HG02852 (cell line): ENCODE results near the gene PPP1R17.
A peak's percentile ranks its signal among the peaks of the same experiment; 100 is the strongest.

ENCODE experiments used
- ATAC-seq: cut with Tn5 transposase; IDR thresholded peaks from one replicate; pipeline ENCODE4 v1.9.1; 2021; ENCODE audit warnings: mild to moderate bottlenecking, moderate library complexity; ENCODE audit not compliant: unreplicated experiment

PPP1R17 gene

DNA sequence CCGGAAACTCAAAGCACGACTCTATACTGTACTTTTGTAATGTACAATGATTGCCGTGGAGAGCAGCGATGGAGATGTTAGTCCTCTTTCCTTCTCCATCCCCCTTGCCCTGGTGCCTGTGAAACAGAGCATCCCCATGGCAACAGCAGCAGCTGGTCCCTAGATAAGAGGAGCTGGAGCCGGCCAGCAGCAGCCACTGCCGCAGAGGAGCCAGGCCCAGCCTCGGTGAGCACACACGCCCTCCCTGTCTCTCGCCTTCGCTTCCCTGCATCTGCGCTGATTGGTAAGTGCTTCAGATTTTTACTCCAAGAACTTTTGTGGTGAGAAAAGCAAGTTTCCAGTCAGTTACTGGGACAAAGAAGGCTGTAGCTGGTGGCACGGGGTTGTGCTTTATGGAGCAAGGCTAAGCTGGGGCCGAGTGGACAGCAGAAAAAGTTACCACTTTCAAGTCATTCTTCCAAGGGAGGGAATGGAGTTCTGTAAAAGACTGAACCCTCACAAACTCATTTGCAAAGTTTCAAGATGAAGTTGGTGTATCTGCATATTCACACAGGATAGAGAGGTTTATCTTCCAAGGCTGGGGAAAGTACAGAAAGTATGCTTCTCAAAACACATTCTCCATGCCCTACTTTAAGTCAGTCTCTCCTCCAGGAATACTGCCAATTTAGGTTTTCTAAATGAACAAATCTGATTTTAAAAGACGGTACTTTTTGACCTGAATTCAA lies at the start of gene PPP1R17:
PPP1R17 (plus strand) TSS at position 192 of the 725 bp plus-strand sequence. CDS start 5,227 bp downstream, outside the sequence.
- ATAC-seq, result no peak

DNA sequence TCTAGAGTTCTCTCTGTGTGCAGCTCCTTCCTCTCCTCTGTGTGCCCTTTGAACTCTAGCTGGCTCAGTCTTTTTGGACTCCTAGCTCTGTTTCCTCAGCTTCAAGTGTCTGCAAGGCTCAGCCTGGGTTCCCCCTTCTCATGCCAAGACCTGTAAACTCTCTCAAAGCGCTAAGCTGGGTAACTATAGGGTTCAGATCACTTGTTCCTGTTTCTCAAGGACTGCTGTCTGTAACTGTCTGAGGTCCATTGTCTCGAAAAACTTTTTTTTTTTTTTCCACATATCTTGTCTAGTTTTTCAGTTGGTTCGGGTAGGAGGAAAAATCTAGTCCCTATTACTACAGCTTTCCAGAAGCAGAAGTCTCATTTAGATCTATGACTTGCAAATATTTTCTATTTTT lies 46.6 kb upstream of the PPP1R17 start:
- no peak for ATAC-seq

DNA sequence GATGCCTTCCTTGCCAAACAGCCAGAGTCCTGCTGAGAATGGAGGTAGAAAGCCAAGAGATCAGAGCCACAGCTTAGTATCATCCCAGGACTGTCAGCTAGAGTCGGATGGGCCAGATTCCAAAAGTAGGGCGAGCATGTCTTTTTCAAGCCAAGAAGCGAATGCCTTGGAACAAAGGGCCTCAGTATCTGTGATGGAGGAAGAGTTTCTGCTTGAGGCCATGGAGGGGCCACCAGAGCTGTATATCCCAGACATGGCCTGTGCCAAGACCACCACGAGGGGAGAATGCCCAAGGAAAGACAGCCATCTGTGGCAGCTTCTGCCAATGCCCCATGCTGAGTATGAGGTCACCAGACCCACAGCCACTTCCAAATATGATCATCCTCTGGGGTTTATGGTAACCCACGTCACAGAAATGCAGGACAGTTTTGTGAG lies 44.3 kb upstream of the PPP1R17 start:
- ATAC-seq, result no peak

DNA sequence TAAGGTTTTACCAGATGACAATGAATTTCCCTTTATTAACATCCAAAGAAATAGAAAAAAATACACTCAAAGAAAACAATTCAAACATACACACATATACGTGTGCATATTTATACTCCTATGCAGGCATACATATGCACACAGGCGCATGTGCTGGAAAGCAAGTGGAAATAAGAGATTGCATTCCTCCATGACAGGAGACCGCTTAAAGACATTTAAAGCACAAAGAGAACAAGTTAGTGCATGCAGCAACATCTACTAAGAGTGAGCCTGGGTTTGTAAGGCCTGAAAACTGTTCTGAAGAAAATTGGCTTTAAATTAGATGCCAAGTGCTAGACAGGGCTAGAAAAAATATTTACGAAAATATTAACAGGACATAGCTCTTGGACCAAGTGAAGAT lies 40.1 kb upstream of the PPP1R17 start:
- ATAC-seq, result no peak

DNA sequence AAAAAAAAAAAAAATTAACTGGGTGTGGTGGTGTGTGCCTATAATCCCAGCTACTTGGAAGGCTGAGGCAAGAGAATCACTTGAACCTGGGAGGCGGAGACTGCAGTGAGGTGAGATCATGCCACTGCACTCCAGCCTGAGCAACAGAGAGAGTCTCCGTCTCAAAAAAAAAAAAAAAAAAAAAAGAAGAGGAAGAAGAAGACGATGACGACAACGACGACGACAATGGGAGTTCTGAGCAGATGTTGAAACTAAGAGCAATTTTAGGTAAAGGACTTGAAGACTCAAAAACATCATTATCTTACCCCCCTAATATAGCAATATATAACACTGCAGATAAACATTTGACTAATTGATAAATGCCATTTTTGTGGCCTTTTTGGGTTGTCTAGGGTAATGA lies 39.5 kb upstream of the PPP1R17 start:
- ATAC-seq, result no peak

DNA sequence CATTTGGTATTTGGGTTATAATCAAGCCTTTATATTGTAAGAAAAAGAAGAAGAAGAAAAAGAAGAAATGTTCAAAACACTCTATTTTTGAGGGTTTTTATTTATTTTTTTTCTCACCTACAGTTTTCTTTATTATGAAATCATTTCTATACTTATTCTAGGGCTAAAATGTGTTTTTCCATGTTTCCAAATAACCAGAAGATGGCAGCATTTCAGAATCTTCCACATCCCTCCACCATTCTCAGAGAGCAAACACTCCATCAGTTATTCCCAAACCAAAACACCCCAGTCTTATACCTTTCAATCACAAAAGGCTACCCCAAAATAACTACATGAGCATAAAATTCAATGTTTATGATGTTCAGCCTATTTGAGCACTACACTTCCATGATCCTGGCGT lies 38.7 kb upstream of the PPP1R17 start:
- ATAC-seq, result no peak

DNA sequence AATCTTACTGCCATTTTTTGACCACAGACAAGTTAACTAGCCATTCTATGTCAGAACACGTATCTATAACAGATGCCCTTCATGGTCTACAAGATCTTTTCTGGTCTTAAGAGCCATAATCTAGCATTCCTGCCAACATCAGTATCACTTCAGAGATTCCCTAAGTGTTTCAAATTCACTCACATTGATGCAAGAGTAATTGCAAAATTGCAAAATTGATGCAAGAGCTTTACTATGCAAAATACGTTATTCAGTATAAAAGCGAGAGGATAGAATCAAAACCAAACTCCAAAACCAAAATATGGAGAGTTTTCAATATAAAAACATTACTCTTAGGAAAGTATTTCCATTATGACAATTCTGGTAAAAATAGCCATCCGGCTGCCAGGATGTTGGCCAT lies 38.1 kb upstream of the PPP1R17 start:
- no peak for ATAC-seq

DNA sequence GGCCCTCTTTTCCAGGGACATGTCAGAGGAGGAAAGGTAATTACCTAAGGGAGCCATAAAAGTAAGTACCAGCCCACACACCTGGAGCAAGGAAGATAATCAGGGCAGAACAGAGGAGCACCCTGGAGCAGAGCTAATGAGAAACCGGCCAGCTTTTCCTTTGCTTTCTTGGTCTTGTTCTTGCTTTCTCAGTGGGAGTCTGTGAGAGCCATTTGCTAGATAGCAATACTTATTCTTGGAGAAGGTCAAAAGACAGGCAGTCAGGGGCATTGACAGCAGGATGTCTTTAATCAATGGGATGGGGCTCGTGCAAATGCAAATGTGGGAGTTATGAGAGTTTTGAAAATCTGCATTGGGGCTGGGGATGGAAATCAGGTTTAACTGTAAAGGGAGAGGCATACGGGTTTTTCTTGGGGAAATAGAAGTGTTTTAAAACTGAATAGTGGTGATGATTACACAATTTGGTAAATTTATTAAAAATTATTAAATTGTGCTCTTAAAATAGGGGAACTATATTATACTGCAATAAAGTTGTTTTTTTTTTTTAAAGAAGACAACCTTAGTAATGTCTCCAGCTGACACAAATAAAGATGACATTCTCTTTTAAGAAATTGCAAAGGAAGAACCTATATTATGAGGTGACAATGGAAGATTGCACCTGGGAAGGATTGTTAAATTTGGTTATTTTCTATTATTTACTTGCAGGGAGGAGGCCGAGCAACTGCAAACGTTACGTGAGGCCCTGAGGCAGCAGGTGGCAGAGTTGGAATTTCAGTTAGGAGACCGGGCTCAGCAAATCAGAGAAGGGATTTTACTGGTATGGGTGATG lies 35.6 kb upstream of the PPP1R17 start:
- no peak for ATAC-seq

DNA sequence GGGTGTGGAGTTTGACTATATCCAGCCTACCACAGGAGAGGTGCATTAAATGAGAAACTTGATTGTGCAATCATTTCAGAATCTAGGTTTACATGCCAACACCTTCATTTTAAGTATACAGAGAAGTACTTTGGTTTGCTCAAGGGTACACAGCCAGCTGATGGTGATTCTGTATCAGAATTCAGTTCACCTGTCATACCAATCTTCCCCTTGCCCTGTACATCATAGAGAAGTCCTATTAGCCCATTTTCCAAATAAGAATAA lies 35.0 kb upstream of the PPP1R17 start:
- ATAC-seq, result no peak

DNA sequence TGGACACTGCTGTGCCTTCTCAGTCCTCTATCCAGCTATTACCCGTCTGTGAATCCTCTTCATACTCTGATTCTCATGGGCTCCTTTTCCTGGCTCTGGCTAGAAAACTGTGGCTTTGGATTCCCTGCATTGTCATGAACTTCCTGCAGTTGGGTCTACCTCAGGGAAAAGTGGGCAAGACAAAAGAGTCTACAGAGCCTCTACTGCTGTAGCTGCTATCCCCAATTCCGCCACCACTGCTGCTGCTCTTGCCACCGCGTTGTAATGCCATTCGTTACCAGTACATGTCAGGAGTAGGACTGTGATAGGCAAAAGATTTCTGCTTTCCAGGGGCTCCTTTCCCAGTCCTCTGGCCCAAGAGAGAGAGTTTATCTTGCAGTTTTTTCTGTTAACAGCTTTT lies 23.9 kb upstream of the PPP1R17 start:
- no peak for ATAC-seq

DNA sequence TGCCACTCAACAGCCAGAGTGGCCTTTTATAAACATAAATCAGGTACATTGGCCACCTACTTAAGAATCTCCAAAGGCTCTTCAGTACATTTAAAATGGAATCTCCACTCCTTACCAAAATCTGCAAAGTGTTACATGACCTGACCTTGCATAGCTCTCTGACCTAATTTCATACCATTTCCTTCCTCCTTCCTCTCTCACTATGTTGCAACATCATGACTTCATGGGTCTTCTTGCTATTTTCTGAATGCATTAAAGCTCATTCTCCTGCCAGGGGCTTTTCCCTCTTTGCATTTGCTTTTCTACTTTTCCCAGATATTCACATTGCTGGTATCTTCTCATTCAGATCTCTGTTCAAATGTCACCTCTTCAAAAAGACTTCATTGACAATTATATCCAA lies 22.1 kb upstream of the PPP1R17 start:
- ATAC-seq, result no peak

DNA sequence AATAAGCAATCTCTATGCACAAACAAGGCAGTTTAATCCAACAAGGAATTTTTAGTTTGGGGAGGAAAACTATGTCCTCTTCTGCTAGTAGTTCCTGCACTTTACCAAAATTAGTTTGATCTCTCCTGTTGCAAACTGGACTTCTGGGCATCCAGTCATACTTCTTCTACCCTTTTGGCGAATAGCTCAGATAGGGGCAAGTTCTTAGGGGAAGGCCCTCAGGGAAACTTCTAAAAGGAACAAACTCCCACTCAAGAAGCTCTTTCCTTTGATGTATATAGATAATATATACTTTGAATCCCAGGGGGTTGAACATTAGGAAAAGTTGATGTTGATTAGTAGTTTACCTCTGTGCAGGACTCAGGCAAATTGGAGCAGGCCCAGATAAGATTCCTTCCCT lies 21.5 kb upstream of the PPP1R17 start:
- ATAC-seq, result no peak

DNA sequence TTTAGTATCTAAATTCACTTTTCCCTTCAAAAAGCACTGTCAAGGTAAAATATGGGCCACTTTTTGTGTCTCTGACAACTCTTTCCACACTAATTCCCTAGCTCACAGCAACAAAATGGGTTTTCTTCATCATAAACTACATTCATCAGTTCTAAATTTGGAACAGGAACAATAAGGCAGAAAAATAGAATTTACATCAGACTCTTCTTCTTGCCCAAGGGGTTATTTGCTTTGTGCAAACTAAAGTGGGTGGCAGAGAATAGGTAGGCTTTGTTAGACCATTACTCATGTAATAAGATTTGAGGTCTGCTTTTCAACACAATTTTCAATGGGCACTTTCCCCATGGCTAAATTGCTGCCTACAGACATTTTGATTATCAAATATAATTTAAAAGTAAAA lies 17.6 kb upstream of the PPP1R17 start:
- ATAC-seq, result no peak

DNA sequence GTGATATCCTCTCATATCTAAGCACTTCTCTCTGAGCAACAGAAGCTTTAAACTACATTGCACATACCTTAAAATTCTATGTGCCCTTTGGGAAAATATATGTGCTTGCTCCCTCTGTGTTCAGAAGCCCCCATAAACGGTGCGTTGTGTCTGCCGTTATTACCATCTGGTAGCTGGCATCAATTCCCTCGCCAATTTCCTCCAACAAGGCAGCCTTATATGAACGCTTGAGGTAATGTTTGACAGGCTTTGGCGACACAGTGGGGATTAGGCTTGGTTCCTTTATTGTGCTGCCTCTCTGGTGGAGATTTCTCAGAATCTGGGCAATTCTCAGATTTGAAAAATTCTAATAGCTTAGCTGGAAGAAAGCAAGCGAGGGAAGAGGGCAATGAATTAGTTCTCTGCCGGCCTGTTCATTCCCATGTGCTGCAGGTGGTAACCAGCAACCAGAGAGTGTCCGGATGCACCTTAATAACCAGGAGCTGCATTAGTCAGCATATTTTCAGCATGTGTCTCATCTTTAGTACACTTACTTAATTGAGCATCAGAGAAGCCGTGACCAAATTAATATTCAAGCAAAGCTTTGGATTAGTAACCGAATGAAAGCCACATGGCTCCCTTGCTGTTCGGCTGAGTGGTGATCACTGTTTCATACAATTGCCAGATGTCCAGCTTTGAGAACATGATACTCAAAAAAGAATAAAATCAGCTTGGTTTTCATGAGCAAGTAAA lies 7.3 kb upstream of the PPP1R17 start:
- ATAC-seq, result no peak

DNA sequence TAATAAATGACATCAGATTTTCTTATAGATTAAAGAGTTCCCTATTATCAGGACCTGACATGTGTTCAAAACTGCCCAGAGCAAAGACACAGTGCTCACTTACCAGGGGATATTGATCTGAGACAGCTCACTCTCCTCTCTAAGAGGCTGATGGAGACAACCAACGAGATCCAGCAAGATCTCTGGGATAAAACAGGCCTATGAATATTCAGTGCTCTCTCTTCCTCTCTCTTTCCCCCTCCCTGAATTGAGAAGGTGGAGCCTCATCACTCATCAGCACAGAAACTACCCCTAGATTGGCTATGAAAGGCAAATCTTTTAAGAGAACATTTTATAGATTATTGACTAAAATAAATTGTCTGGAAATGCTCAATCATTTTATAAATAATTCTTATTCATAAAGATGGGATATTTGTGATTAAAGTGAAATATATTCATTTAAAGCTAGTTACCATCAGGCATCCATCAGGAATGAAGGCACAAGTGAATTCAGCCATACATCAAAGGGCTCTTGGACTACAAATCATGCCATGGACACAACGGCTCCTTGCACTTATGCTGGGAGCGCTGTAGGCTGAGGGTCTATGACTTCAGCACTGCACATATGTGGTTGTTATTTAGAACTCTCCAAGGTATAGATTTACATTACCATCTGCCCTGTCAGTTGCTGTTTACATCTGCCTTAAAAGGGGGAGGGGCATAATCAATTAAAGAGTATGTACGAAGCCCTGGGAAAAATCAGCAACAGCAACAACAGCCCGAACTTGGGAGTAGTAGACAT lies 3.4 kb upstream of the PPP1R17 start:
- ATAC-seq, result no peak

DNA sequence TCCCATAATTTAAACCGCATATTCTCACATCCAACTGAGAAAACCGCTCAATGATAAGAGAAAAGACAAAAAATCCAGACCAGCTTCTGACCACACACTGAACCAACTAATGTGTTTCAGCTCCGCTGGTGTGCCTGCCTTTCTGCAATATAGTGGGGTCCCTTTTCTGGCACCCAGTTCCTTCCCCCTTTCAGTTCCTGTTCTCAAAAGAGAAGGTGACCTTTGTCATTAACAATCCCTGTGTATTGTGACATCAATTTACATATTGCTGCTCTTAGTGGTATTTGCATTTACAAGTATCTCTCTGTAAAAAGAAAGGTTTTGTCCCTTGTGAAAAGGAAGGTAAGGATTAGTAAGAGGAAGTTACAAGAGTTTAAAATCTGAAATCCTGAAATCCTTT lies 1.4 kb downstream of the PPP1R17 start:
- peak; percentile 98 for ATAC-seq

DNA sequence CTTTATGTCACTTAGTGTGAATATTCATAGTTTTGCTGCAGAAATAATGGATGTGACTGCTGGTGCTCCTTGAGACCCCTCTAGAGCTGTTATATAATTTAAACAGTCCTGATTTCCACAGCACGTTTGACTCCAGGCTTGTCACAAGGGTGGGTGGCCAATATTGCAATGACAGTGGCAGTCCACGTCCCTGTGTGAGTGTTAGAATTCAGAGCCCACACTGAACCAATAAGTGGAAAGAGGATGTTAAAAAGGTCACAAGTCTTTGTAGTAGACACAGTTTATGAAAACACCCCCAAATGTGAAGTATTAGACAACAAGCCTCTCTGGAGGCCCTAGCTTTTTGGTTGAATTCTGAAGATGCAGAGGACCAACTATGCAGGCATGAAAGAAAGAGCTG lies 2.0 kb downstream of the PPP1R17 start:
- peak; percentile 15 for ATAC-seq

DNA sequence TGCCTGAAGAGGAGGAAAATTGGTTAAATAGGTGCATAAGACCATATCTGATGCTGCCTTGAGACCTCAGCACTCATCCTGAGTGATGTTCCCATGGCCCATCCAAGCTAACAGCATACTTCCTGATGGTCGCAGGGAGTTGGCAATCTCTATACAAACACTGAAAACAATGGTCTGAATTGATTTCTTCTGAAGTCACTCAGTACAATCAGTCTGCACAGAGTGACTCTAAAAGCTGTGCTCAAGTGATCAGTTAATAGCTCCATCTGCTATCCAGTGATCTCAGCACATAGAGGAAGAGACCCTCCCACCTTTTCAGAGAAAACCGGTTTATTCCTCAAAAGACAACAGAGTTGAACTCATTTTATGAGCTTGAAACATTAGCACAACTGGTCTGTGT lies 3.9 kb downstream of the PPP1R17 start:
- no peak for ATAC-seq

DNA sequence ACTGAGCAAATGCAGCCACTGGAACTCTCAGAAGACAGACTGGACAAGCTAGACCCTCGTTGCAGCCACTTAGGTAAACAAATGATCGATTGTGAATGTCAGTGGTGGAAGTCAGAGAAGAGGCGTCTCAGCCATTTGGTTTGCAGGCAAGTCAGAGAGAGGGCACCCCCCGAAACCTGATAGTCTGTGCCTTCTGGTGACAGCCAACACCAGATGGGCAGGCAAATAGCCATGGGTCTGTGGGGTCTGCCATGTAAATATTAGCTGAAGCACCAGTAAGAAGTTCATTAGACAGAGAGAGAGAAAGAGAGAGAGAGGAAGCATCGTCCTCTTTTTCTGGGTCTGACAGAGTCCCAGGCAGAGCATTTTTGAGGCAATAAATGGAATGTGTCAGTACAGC lies 5.4 kb downstream of the PPP1R17 start:
- no peak for ATAC-seq

DNA sequence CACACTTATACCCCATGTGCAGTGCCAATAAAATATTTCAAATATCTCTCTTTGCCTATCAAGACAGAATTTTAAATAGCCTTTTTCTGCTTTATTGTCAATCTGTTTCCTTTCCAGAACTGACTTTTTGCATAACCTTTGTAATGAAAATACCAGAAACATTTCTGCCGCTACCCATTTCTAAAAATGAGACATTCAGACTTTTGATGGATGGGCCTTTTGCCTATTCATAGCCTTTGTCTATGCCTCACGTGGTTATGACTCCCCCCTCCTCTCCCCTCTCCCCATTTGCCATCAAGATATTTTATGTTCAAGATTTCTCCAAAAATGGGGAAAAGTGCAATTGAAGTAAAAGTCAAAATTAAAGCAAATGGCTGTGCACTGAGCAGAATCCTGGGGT lies 5.9 kb downstream of the PPP1R17 start:
- ATAC-seq, result no peak
